Measurements from ENCODE around the gene CELA2B. TPM values are rescaled to one million over a fixed set of nuclear protein-coding genes. Genes with fewer than 3 reads are reported as not detected.

The CELA2B gene
- total and polyA plus RNA-seq, 9 of the 15 experiments (the other 6 are each of a cell fraction or from before 2014, with no cell fraction given), result 0.25 to 2.1 (median 0.38) TPM; not detected in 5

- TF ChIP-seq ETV5 (CRISPR knock-in tag; IDR thresholded peaks at IDR 0.05; ENCODE audit: low read depth) (peak; percentile 3; the same call in 1 of the 2 replicates), POLR2A (conservative IDR thresholded peaks at IDR 0.05) (no peak), ATF1 (CRISPR knock-in tag; IDR thresholded peaks at IDR 0.05) (peak; percentile 58), ATF1 (tag; IDR thresholded peaks at IDR 0.05) (peak; percentile 65), ZBTB9 (CRISPR knock-in tag; IDR thresholded peaks at IDR 0.05) (no peak), MYC (IDR thresholded peaks at IDR 0.05; ENCODE audit: low read depth, low read length) (peak; percentile 37; the same call in 1 of the 2 replicates), MYC (CRISPR knock-in tag; IDR thresholded peaks at IDR 0.05; ENCODE audit: borderline replicate concordance, low read depth) (no peak), TCF3 (CRISPR knock-in tag; IDR thresholded peaks at IDR 0.05) (no peak), ZNF212 (CRISPR knock-in tag; IDR thresholded peaks at IDR 0.05) (no peak), TSHZ1 (CRISPR knock-in tag; IDR thresholded peaks at IDR 0.05) (no peak), BHLHE40 (IDR thresholded peaks at IDR 0.05; ENCODE audit: low read length) (no peak; the same call in 1 of the 2 replicates), JUN (IDR thresholded peaks at IDR 0.05; ENCODE audit: borderline replicate concordance, low read depth, low read length) (no peak), JUN (CRISPR knock-in tag; IDR thresholded peaks at IDR 0.05; ENCODE audit: borderline replicate concordance) (no peak), BDP1 (IDR thresholded peaks at IDR 0.05; ENCODE audit: insufficient read depth, insufficient read length) (no peak), ETS1 (conservative IDR thresholded peaks at IDR 0.05; ENCODE audit: control insufficient read depth, low read depth, low read length) (0 out of 2 replicates have a peak, but pooled peaks have one; percentile 24)
- TF ChIP-seq, protein P1, sequence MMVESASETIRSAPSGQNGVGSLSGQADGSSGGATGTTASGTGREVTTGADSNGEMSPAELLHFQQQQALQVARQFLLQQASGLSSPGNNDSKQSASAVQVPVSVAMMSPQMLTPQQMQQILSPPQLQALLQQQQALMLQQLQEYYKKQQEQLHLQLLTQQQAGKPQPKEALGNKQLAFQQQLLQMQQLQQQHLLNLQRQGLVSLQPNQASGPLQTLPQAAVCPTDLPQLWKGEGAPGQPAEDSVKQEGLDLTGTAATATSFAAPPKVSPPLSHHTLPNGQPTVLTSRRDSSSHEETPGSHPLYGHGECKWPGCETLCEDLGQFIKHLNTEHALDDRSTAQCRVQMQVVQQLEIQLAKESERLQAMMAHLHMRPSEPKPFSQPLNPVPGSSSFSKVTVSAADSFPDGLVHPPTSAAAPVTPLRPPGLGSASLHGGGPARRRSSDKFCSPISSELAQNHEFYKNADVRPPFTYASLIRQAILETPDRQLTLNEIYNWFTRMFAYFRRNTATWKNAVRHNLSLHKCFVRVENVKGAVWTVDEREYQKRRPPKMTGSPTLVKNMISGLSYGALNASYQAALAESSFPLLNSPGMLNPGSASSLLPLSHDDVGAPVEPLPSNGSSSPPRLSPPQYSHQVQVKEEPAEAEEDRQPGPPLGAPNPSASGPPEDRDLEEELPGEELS (CRISPR knock-in tag; IDR thresholded peaks at IDR 0.05; ENCODE audit: borderline replicate concordance), result no peak
- TF ChIP-seq, protein P2, sequence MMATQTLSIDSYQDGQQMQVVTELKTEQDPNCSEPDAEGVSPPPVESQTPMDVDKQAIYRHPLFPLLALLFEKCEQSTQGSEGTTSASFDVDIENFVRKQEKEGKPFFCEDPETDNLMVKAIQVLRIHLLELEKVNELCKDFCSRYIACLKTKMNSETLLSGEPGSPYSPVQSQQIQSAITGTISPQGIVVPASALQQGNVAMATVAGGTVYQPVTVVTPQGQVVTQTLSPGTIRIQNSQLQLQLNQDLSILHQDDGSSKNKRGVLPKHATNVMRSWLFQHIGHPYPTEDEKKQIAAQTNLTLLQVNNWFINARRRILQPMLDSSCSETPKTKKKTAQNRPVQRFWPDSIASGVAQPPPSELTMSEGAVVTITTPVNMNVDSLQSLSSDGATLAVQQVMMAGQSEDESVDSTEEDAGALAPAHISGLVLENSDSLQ (IDR thresholded peaks at IDR 0.05), result 0 out of 2 replicates have a peak, but pooled peaks have one; percentile 49
Measured at GRCh38 chr1:15524283-15525049, 48.6 kb downstream of the CELA2B start (continued).
